Muscle of leg (tissue), 11 donors: ENCODE measurements around the gene SMTN. TPM values are rescaled to one million over a fixed set of nuclear protein-coding genes. Genes with fewer than 3 reads are reported as not detected.
"Not testable (repeated sequence)": the region's sequence is repeated elsewhere in the genome, so short reads cannot be mapped to it uniquely, and the experiment has no call there.

Experiments
- DNase-seq: peaks from one replicate; pipeline ENCODE4 v3.0.0; 2013
- H3K27ac ChIP-seq: one replicate; pipeline ENCODE4 v1.5.1; 2013; ENCODE audit warnings: mild to moderate bottlenecking, low read length, control low read depth
- H3K27me3 ChIP-seq: one replicate; pipeline ENCODE4 v1.6.1; 2013; ENCODE audit warnings: low read length; ENCODE audit not compliant: control insufficient read depth, insufficient read depth
- H3K36me3 ChIP-seq: one replicate; pipeline ENCODE4 v1.6.1; 2013; ENCODE audit warnings: low read length; ENCODE audit not compliant: control insufficient read depth, insufficient read depth
- H3K4me1 ChIP-seq: one replicate; pipeline ENCODE4 v1.6.1; 2013; ENCODE audit warnings: low read length; ENCODE audit not compliant: control insufficient read depth, insufficient read depth
- H3K4me3 ChIP-seq: one replicate; pipeline ENCODE4 v1.5.1; 2013; ENCODE audit warnings: low read length, control low read depth
- H3K9me3 ChIP-seq: replicated peaks from 2 replicates; pipeline ENCODE4 v1.6.1; 2013; ENCODE audit warnings: low read depth, low read length; ENCODE audit not compliant: control insufficient read depth
- WGBS: methylation state at CpG from one replicate; pipeline ENCODE4 v1.1.5; 2013; ENCODE audit warnings: missing lambda C conversion rate; ENCODE audit not compliant: insufficient coverage; 5-methylcytosine and 5-hydroxymethylcytosine counted together
- polyA plus RNA-seq, 8 donors: library from polyadenylated mRNA; unstranded; fragments of 120-200 nt; gene quantifications; one replicate each; pipeline versions ENCODE4 v1.2.1 to v1.2.3, GENCODE V29; 2013; ENCODE audit warnings: inconsistent platforms in 1 of 8, low replicate concordance in 1 of 8; ENCODE audit not compliant: insufficient read length in 8 of 8, insufficient read depth in 1 of 8
- total RNA-seq: library from RNA; stranded (reverse); fragments of 120-200 nt; gene quantifications from one replicate; pipeline ENCODE4 v1.2.4, GENCODE V29; 2013

SMTN gene
- total and polyA plus RNA-seq, 9 donors: 103 to 284 (median 165) TPM

- Histone ChIP-seq H3K27me3 (no peaks in the 10 kb centered on the region), H3K36me3 (no peaks in the 10 kb centered on the region), H3K9me3 (no peaks in the 10 kb centered on the region), H3K4me3 (no peak overlapping the region), H3K4me1 (peaks cover 32% of the 10 kb centered on the region), H3K27ac (peak overlapping the region; percentile 81)
- WGBS: 58% methylated on average over 7 of the region's 11 CpGs
- DNase-seq: peak; percentile 85
Observed at GRCh38 chr22:31046539-31047226, 34.4 kb upstream of the SMTN start.

DNA sequence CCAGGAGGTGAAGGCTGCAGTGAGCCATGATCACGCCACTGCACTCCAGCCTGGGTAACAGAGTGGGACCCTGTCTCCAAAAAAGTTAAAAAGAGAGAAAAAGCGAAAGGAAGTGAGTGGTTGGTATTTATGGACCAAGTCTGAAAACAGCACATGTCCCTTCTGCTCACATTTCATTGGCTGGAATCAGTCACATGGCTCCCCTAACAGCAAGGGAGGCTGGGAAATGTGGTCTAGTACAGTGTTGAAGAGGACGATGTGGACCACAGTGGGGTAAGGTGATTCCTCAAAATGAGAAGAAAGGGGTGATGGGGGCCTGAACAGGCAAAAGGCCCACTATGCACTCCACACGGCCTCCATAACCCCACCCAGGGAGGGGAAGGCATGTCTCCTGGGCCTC is 32.5 kb upstream of the SMTN start:
- H3K27ac ChIP-seq: peak overlapping the region; percentile 29
- H3K27me3 ChIP-seq: no peaks in the 10 kb centered on the region
- H3K9me3 ChIP-seq: no peaks in the 10 kb centered on the region
- no peak for DNase-seq
- peaks cover 32% of the 10 kb centered on the region for H3K4me1 ChIP-seq
- WGBS: 100% methylated on average over 1 of the region's 4 CpGs
- no peaks in the 10 kb centered on the region for H3K36me3 ChIP-seq
- H3K4me3 ChIP-seq: no peak overlapping the region

- Histone ChIP-seq H3K27me3 (no peaks in the 10 kb centered on the region), H3K4me3 (no peak overlapping the region), H3K9me3 (no peaks in the 10 kb centered on the region), H3K36me3 (no peaks in the 10 kb centered on the region), H3K4me1 (peaks cover 31% of the 10 kb centered on the region), H3K27ac (no peak overlapping the region)
- no peak for DNase-seq
- WGBS: no CpG with 5 or more reads among the region's 3 CpGs
Observed at GRCh38 chr22:31049815-31050420, 31.2 kb upstream of the SMTN start.

DNA sequence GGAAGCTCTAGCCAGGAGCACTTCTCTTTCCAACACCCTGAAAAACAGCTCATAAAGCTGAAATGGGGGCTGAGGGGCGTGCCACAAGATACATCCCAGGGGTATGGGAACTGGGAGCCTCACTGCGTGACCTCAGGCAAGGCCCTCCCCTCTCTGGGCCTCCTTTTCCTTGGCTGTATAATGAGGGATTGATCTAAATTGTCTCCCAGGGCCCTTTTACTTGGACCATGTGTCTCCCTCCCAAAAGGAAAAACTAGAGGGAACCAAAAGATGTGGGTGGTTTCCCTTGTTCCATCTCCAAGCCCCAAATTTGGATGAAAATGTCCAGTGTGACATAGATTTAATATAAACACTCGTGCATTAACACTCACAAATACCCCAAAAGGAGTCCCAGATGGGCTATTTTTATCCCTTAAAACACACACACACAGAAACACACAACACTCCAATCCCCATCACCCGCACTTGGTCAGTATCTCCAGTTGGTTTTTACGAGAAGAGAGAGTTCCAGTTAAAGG is 25.9 kb upstream of the SMTN start:
- peak overlapping the region; percentile 73 for H3K27ac ChIP-seq
- H3K27me3 ChIP-seq: no peaks in the 10 kb centered on the region
- H3K36me3 ChIP-seq: no peaks in the 10 kb centered on the region
- H3K4me3 ChIP-seq: no peak overlapping the region
- no peaks in the 10 kb centered on the region for H3K9me3 ChIP-seq
- WGBS: no CpG with 5 or more reads among the region's 5 CpGs
- peak; percentile 71 for DNase-seq
- H3K4me1 ChIP-seq: peaks cover 28% of the 10 kb centered on the region

GRCh38 chr22:31055635-31056159 is 25.4 kb upstream of the SMTN start:
- Histone ChIP-seq H3K9me3 (no peaks in the 10 kb centered on the region), H3K4me3 (no peak overlapping the region), H3K27me3 (no peaks in the 10 kb centered on the region), H3K4me1 (peaks cover 28% of the 10 kb centered on the region), H3K36me3 (no peaks in the 10 kb centered on the region), H3K27ac (peak overlapping the region; percentile 73)
- WGBS: 21% methylated on average over 11 of the region's 13 CpGs
- DNase-seq: peak; percentile 95

DNA sequence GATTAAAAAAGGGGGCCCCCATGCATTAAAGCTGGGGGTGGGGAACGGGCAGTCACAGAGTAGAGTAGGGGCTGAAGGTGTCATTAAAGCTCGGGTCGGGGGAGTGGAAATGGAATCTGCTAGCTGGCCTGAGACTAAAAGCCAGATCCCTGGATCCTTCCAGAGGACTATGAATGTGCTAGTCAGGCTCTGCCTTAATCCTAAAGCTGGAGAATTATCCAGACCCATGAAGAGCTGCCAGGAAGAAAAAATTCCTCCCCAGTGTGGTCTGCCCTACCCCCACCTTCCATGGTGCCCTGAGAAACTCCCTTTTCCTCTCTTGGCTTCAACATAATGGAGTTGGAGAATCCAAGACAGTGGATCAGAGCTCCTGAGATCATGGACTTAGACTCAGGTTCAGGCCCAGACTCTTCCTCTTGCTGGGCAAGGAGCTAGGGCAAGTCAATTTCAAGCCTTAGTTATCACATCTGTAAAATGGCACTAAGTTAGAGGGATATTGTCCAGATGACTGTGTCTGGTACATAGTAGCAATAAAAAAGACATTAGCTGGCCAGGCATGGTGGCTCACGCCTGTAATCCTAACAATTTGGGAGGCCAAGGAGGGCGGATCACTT is 24.0 kb upstream of the SMTN start:
- Histone ChIP-seq H3K36me3 (no peaks in the 10 kb centered on the region), H3K4me1 (peaks cover 25% of the 10 kb centered on the region), H3K27ac (no peak overlapping the region), H3K9me3 (no peaks in the 10 kb centered on the region), H3K4me3 (no peak overlapping the region), H3K27me3 (no peaks in the 10 kb centered on the region)
- no peak for DNase-seq
- WGBS: 11% methylated on average over 3 of the region's 5 CpGs

DNA sequence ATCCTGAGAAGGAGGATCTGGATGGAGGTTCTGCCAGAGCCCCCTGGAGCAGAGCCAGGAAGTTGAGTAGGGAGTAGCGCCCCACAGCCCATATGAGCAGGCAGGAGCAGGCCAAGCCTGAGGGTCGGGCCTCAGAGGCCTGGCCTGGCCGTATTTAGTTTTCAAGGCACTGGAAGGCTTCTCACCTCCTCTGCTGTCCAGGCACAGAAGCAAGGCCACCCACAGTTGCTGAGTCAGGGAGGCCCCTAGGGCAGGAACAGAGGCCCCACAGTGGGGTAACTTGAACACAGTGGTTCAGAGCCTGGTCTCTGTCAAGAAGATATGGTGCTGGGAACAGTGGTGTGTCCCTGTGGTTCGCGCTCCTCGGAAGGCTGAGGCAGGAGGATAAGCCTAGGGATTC is 21.5 kb upstream of the SMTN start:
- 34% methylated on average over 6 of the region's 6 CpGs for WGBS
- H3K4me3 ChIP-seq, DNase-seq, H3K36me3 ChIP-seq, H3K9me3 ChIP-seq, H3K27me3 ChIP-seq: not testable (repeated sequence)
- Histone ChIP-seq H3K27ac (peak overlapping the region; percentile 3), H3K4me1 (peaks cover 20% of the 10 kb centered on the region)

- H3K4me3 ChIP-seq: no peak overlapping the region
- H3K36me3 ChIP-seq: no peaks in the 10 kb centered on the region
- no peak overlapping the region for H3K27ac ChIP-seq
- H3K27me3 ChIP-seq: no peaks in the 10 kb centered on the region
- H3K4me1 ChIP-seq: no peaks in the 10 kb centered on the region
- no peak for DNase-seq
- no CpG with 5 or more reads among the region's 2 CpGs for WGBS
- H3K9me3 ChIP-seq: no peaks in the 10 kb centered on the region
Observed at GRCh38 chr22:31062566-31063230, 18.4 kb upstream of the SMTN start.

DNA sequence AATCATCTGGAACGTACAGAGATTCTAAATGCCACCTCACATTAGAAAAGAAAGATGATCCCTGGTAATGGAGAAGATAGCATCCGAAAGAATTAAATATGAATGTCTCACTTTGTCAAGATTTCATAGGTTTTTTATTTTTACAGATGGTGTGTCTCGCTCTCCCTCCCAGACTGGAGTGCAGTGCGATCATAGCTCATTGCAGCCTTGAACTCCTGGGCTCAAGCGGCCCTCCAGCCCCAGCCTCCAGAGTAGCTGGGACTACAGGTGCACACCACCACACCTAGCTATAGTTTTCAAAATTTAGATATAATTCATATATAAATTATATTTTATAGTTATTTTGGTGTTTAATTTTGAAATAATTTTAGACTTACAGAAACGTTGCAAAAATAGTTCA is 16.7 kb upstream of the SMTN start:
- no peak overlapping the region for H3K4me3 ChIP-seq
- H3K9me3 ChIP-seq: no peaks in the 10 kb centered on the region
- no peaks in the 10 kb centered on the region for H3K27me3 ChIP-seq
- no peak for DNase-seq
- H3K4me1 ChIP-seq: no peaks in the 10 kb centered on the region
- H3K27ac ChIP-seq: no peak overlapping the region
- no CpG with 5 or more reads among the region's 6 CpGs for WGBS
- no peaks in the 10 kb centered on the region for H3K36me3 ChIP-seq

DNA sequence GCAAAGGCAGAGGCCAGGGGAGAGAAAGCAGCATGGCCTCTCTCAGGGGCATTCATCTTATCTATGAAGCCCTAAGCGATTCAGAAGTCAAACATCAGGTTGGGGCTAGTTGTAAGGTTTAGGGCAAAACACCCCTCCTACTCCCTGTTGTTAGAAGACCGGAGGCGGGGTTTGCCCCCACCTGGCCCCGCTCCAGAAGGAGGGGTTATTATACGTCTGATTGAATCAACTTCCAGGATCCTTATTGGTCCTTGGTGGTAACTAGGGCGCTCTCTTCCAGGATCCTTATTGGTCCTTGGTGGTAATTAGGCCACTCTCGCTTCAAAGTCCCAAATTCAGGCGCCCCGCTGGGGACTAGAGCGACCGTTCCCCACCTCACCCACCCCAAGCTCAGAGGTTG is 12.1 kb upstream of the SMTN start:
- DNase-seq: no peak
- H3K4me1 ChIP-seq: no peaks in the 10 kb centered on the region
- no CpG with 5 or more reads among the region's 11 CpGs for WGBS
- no peaks in the 10 kb centered on the region for H3K9me3 ChIP-seq
- H3K27ac ChIP-seq: no peak overlapping the region
- H3K36me3 ChIP-seq: no peaks in the 10 kb centered on the region
- H3K4me3 ChIP-seq: no peak overlapping the region
- no peaks in the 10 kb centered on the region for H3K27me3 ChIP-seq
